AG04450 (cell line): ENCODE results near the gene MCTP1. TPM values are rescaled to one million over a fixed set of nuclear protein-coding genes. Genes with fewer than 3 reads are reported as not detected.

Source experiments
- CTCF ChIA-PET: fragments of 300-600, 350-600 bp; formaldehyde crosslinking; extraction: SDS; loops from one replicate; lab custom pipeline; 2022; ENCODE audit warnings: antibody characterized with exemption, inconsistent platforms; lab: Charles Lee
- POLR2A ChIA-PET: fragments of 350-600 bp; formaldehyde crosslinking; extraction: SDS; loops from one replicate; lab custom pipeline; 2021; ENCODE audit warnings: antibody characterized with exemption, inconsistent platforms; lab: Yijun Ruan, JAX
- DNase-seq: peaks from one replicate; pipeline ENCODE4 v3.0.0-alpha.2; 2011; ENCODE audit warnings: low read depth, low spot score
- H3K27ac ChIP-seq: one replicate; pipeline ENCODE4 v1.5.1; 2012; ENCODE audit warnings: low read depth, low read length, control low read depth
- H3K27me3 ChIP-seq: one replicate; pipeline ENCODE4 v1.6.0; 2012; ENCODE audit warnings: low read length; ENCODE audit not compliant: control insufficient read depth, insufficient read depth
- H3K4me3 ChIP-seq: 2 replicates; pipeline ENCODE4 v1.5.1; 2011; ENCODE audit warnings: mild to moderate bottlenecking, low read depth, low read length, control low read depth
- H3K9me3 ChIP-seq: 2 replicates; pipeline ENCODE4 v1.5.1; 2012; ENCODE audit warnings: low read length; ENCODE audit not compliant: control insufficient read depth, insufficient read depth
- polyA plus RNA-seq: library from polyadenylated mRNA; depleted of rRNA; stranded (reverse); fragments of >200 nt; gene quantifications from 2 replicates; pipeline ENCODE4 v1.2.3, GENCODE V29; 2011
- TF ChIP-seq, protein P1 (sequence below): IDR thresholded peaks from 2 replicates; pipeline ENCODE4 v1.5.1; 2011; ENCODE audit warnings: low read depth, low read length, control low read depth, inconsistent platforms

The MCTP1 gene
- polyA plus RNA-seq, 1 experiment: 0.66 TPM

- no peaks in the 10 kb centered on the region for H3K9me3 ChIP-seq
- TF ChIP-seq, protein P1, sequence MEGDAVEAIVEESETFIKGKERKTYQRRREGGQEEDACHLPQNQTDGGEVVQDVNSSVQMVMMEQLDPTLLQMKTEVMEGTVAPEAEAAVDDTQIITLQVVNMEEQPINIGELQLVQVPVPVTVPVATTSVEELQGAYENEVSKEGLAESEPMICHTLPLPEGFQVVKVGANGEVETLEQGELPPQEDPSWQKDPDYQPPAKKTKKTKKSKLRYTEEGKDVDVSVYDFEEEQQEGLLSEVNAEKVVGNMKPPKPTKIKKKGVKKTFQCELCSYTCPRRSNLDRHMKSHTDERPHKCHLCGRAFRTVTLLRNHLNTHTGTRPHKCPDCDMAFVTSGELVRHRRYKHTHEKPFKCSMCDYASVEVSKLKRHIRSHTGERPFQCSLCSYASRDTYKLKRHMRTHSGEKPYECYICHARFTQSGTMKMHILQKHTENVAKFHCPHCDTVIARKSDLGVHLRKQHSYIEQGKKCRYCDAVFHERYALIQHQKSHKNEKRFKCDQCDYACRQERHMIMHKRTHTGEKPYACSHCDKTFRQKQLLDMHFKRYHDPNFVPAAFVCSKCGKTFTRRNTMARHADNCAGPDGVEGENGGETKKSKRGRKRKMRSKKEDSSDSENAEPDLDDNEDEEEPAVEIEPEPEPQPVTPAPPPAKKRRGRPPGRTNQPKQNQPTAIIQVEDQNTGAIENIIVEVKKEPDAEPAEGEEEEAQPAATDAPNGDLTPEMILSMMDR: no peak
- no peak overlapping the region for H3K27ac ChIP-seq
- POLR2A ChIA-PET: no interaction called here
- no peak overlapping the region for H3K4me3 ChIP-seq
- H3K27me3 ChIP-seq: no peaks in the 10 kb centered on the region
- CTCF ChIA-PET: no interaction called here
- no peak for DNase-seq
Observed at GRCh38 chr5:94932259-94932658, 352.6 kb downstream of the MCTP1 start.

DNA sequence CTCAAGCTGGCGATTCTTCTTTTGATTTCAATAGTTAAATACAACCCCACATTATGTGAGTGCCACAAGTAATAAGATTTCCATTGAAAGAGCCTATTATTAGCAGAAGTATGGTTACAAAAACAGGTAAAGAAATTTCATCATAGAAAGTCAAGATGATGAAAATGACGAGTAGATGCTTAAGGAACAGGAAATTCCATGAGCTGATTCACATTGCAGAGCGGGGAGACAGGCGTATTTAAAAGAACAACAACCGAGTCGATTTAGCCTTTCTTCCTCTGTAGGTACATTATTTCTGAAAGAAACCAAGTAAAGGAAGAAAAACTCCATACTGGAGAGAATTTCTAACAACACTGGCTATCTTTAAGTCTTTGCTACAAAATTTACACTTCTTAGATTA is 356.0 kb downstream of the MCTP1 start:
- DNase-seq: no peak
- Histone ChIP-seq H3K4me3 (no peak overlapping the region), H3K27me3 (no peaks in the 10 kb centered on the region), H3K27ac (no peak overlapping the region), H3K9me3 (no peaks in the 10 kb centered on the region)
- TF ChIP-seq, protein P1: no peak
- ChIA-PET POLR2A (interaction anchor here (0.8 kb wide), 1 partner anchor 20 kb away, joined by 6 read pairs; no protein-coding TSS in a partner anchor), CTCF (no interaction called here)

DNA sequence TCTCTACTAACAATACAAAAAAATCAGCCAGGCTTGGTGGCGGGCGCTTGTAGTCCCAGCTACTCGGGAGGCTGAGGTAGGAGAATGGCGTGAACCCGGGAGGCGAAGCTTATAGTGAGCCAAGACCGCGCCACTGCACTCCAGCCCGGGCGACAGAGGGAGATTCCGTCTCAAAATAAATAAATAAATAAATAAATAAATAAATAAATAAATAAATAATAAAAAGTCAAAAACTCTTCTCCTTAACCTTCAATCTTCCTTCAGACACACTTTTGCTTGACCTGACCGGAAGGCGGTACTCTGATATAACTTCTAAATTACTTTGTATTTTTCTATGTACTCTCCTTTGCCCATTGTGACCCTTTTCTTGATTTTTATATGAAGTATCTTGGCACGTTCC is 364.3 kb downstream of the MCTP1 start:
- TF ChIP-seq, protein P1: no peak
- H3K27ac ChIP-seq: no peak overlapping the region
- no peak for DNase-seq
- no peak overlapping the region for H3K4me3 ChIP-seq
- H3K27me3 ChIP-seq: no peaks in the 10 kb centered on the region
- ChIA-PET POLR2A (no interaction called here), CTCF (interaction anchor here (0.6 kb wide), 1 partner anchor 14 kb away, joined by 3 read pairs; no protein-coding TSS in a partner anchor)
- no peaks in the 10 kb centered on the region for H3K9me3 ChIP-seq

GRCh38 chr5:94916619-94917018 is 368.3 kb downstream of the MCTP1 start:
- no peak for DNase-seq
- ChIA-PET CTCF (interaction anchor here (1.0 kb wide), 1 partner anchor 9 kb away, joined by 3 read pairs; no protein-coding TSS in a partner anchor), POLR2A (no interaction called here)
- Histone ChIP-seq H3K27ac (no peak overlapping the region), H3K4me3 (no peak overlapping the region), H3K27me3 (no peaks in the 10 kb centered on the region), H3K9me3 (no peaks in the 10 kb centered on the region)
- TF ChIP-seq, protein P1: no peak

DNA sequence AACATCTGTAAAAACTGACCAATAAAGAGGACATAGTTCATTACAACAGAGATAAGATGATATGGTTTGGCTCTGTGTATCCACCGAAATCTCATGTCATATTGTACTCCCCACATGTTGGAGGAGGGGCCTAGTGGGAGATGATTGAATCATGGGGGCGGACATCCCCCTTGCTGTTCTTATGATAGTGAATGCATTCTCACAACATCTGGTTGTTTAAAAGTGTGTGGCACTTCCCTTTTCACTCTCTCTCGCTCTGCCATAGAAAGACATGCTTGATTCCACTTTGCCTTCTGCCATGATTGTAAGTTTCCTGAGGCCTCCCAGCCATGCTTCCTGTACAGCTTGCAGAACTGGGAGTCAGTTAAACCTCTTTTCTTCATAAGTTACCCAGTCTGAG is 373.6 kb downstream of the MCTP1 start:
- no peaks in the 10 kb centered on the region for H3K9me3 ChIP-seq
- no peak for DNase-seq
- POLR2A ChIA-PET: no interaction called here
- no peak overlapping the region for H3K4me3 ChIP-seq
- CTCF ChIA-PET: interaction anchor here (0.6 kb wide), 1 partner anchor 373 kb away, joined by 3 read pairs; no protein-coding TSS in a partner anchor
- H3K27me3 ChIP-seq: no peaks in the 10 kb centered on the region
- no peak overlapping the region for H3K27ac ChIP-seq
- TF ChIP-seq, protein P1: no peak
